DOHH2 (cell line): Measurements from ENCODE around the gene NR2F1-AS1.

Experiments
- H3F3A ChIP-seq: fragments of 200-600 bp; sonication (generic), shearing (Covaris generic); 2 replicates; pipeline ENCODE4 v1.6.0; 2016; ENCODE audit warnings: antibody characterized with exemption, mild to moderate bottlenecking; ENCODE audit not compliant: control insufficient read depth, insufficient read depth
- H3K27ac ChIP-seq: fragments of 200-600 bp; sonication (generic); 2 replicates; pipeline ENCODE4 v1.5.1; 2014; ENCODE audit warnings: low read depth, mild to moderate bottlenecking, low read length, moderate library complexity
- H3K27me3 ChIP-seq: fragments of 200-600 bp; sonication (generic); 2 replicates; pipeline ENCODE4 v1.6.1; 2014; ENCODE audit warnings: mild to moderate bottlenecking, low read length, mixed read lengths; ENCODE audit not compliant: control insufficient read depth
- H3K36me3 ChIP-seq: fragments of 200-600 bp; sonication (generic); 2 replicates; pipeline ENCODE4 v1.6.1; 2014; ENCODE audit warnings: mild to moderate bottlenecking, low read length, moderate library complexity, mixed read lengths; ENCODE audit not compliant: control insufficient read depth
- H3K4me1 ChIP-seq: fragments of 200-600 bp; sonication (generic); 2 replicates; pipeline ENCODE4 v1.6.1; 2014; ENCODE audit warnings: mild to moderate bottlenecking, low read length, mixed read lengths; ENCODE audit not compliant: control insufficient read depth
- H3K4me2 ChIP-seq: fragments of 200-600 bp; sonication (generic); 2 replicates; pipeline ENCODE4 v1.6.0; 2014; ENCODE audit warnings: mild to moderate bottlenecking, low read length, moderate library complexity
- H3K4me3 ChIP-seq: fragments of 200-600 bp; sonication (generic); 2 replicates; pipeline ENCODE4 v1.5.1; 2014; ENCODE audit warnings: mild to moderate bottlenecking, low read length, mixed read lengths
- H3K79me2 ChIP-seq: fragments of 200-600 bp; sonication (generic); 2 replicates; pipeline ENCODE4 v1.6.1; 2014; ENCODE audit warnings: mild to moderate bottlenecking, low read length, mixed read lengths; ENCODE audit not compliant: control insufficient read depth
- H3K9me2 ChIP-seq: fragments of 200-600 bp; sonication (generic); replicated peaks from 2 replicates; pipeline ENCODE4 v1.6.1; 2014; ENCODE audit warnings: mild to moderate bottlenecking, low read length, mixed read lengths; ENCODE audit not compliant: control insufficient read depth
- H3K9me3 ChIP-seq: fragments of 200-600 bp; sonication (generic); 2 replicates; pipeline ENCODE4 v1.6.1; 2014; ENCODE audit warnings: antibody characterized with exemption, low read length, mixed read lengths; ENCODE audit not compliant: control insufficient read depth, insufficient read depth
- H4K20me1 ChIP-seq: fragments of 200-600 bp; sonication (generic); 2 replicates; pipeline ENCODE4 v1.6.0; 2014; ENCODE audit warnings: low read depth, mild to moderate bottlenecking, antibody characterized with exemption, low read length, moderate library complexity; ENCODE audit not compliant: control insufficient read depth, insufficient read depth
- CTCF ChIP-seq: fragments of 200-600 bp; sonication (generic); IDR thresholded peaks from one replicate; pipeline ENCODE4 v1.5.1; 2014; ENCODE audit warnings: antibody characterized with exemption, mild to moderate bottlenecking, low read depth, low read length; ENCODE audit not compliant: poor library complexity, severe bottlenecking
- EZH2phosphoT487 ChIP-seq: fragments of 200-600 bp; sonication (generic); IDR thresholded peaks from 2 replicates; pipeline ENCODE4 v1.6.1; 2017; ENCODE audit warnings: borderline replicate concordance, mild to moderate bottlenecking, antibody characterized with exemption, low read length, moderate library complexity, mixed read lengths

Gene NR2F1-AS1

GRCh38 chr5:93608855-93609254 is 27.8 kb upstream of the NR2F1-AS1 start:
- Histone ChIP-seq H4K20me1 (no peaks in the 10 kb centered on the region), H3K27ac (no peak overlapping the region), H3F3A (no peaks in the 10 kb centered on the region), H3K27me3 (peaks cover 75% of the 10 kb centered on the region), H3K79me2 (no peaks in the 10 kb centered on the region), H3K4me1 (no peaks in the 10 kb centered on the region), H3K36me3 (no peaks in the 10 kb centered on the region), H3K9me2 (no peaks in the 10 kb centered on the region), H3K4me3 (no peak overlapping the region), H3K4me2 (no peak overlapping the region), H3K9me3 (no peaks in the 10 kb centered on the region)
- no peak for TF ChIP-seq EZH2phosphoT487
- no peak for TF ChIP-seq CTCF

- H4K20me1 ChIP-seq, result no peaks in the 10 kb centered on the region
- H3K4me2 ChIP-seq, result peak overlapping the region; percentile 5; the same call in 1 of the 2 replicates
- H3F3A ChIP-seq, result no peaks in the 10 kb centered on the region
- no peaks in the 10 kb centered on the region for H3K79me2 ChIP-seq
- H3K27me3 ChIP-seq, result peaks cover 69% of the 10 kb centered on the region
- no peak overlapping the region for H3K27ac ChIP-seq
- H3K9me2 ChIP-seq, result no peaks in the 10 kb centered on the region
- TF ChIP-seq EZH2phosphoT487 (no peak), CTCF (peak; percentile 71)
- H3K36me3 ChIP-seq, result no peaks in the 10 kb centered on the region
- H3K9me3 ChIP-seq, result no peaks in the 10 kb centered on the region
- H3K4me1 ChIP-seq, result no peaks in the 10 kb centered on the region
- H3K4me3 ChIP-seq, result no peak overlapping the region
Measured at GRCh38 chr5:93607367-93608258, 26.6 kb upstream of the NR2F1-AS1 start.

DNA sequence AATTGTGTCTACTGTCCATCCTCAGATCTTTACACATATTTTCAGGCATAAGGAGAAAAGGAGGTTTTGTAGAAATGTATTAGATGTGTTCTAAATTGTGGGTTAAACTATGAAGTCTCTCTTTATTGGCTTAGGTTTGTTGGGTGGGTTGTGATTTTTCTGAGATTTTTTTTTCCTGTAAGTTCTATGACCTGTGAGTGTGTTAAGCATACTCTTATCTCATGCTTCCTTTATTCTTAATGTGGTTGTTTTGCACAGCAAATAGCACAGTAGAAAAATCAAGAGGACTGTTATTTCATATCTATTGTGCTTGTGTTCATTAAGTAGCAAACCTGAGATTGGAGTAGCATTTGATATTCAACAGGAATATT is 25.3 kb upstream of the NR2F1-AS1 start:
- no peak overlapping the region for H3K4me2 ChIP-seq
- H3K4me3 ChIP-seq, result no peak overlapping the region
- TF ChIP-seq CTCF (no peak), EZH2phosphoT487 (no peak)
- H3F3A ChIP-seq, result no peaks in the 10 kb centered on the region
- no peaks in the 10 kb centered on the region for H4K20me1 ChIP-seq
- peaks cover 66% of the 10 kb centered on the region for H3K27me3 ChIP-seq
- H3K9me2 ChIP-seq, result no peaks in the 10 kb centered on the region
- no peak overlapping the region for H3K27ac ChIP-seq
- no peaks in the 10 kb centered on the region for H3K79me2 ChIP-seq
- no peaks in the 10 kb centered on the region for H3K9me3 ChIP-seq
- H3K4me1 ChIP-seq, result no peaks in the 10 kb centered on the region
- H3K36me3 ChIP-seq, result no peaks in the 10 kb centered on the region
